CD4-positive, alpha-beta T cell treated with Interleukin-4 for 1 hour (primary cell): ENCODE data around the gene TANC1.
A peak's percentile ranks its signal among the peaks of the same experiment; 100 is the strongest.
"Not testable (repeated sequence)": the region's sequence is repeated elsewhere in the genome, so short reads cannot be mapped to it uniquely, and the experiment has no call there.

Experiments
- DNase-seq, 2 donors: peaks; one replicate each; pipeline ENCODE4 v3.0.0-alpha.2; 2020 to 2022

The TANC1 gene

DNA sequence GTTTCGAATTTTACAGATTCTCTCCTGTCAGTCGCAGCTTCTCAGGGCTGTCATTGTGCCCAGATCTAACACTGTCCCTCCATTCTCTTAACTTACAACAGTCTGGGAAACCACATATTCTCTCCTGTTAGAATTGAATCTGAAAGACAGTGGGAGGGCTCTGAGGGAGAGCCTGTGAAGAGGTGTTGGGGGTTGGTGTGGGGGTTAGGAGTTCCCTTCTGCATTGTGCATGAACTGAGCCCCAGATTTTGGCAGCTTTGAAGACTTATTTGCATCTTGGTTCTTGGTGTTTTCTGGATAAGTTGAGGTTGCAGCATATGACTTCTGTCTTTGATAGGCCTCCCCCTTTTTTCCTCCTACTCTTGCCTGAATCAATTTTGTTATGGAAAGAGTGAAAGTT is 64.1 kb downstream of the TANC1 start:
- DNase-seq, result no peak

DNA sequence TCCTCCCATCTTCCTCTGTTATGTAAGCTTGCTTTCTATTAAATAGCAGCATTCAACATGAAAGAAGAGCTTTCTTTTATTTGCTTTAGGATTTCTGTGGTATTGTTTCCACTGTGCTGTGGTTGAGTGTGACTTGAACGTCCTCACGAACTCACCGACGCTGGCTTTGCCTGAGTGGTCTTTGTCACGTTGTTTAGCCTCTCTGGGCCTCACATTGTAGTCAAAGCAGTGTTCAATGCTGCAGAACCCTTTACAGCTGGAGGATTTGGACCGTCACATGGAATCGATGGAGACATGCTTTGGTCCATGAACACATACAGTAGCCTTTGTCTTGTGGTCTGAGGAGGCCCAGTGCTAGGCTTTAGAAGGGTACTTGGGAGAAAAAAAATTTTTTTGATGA is 66.3 kb downstream of the TANC1 start:
- DNase-seq, result no peak

DNA sequence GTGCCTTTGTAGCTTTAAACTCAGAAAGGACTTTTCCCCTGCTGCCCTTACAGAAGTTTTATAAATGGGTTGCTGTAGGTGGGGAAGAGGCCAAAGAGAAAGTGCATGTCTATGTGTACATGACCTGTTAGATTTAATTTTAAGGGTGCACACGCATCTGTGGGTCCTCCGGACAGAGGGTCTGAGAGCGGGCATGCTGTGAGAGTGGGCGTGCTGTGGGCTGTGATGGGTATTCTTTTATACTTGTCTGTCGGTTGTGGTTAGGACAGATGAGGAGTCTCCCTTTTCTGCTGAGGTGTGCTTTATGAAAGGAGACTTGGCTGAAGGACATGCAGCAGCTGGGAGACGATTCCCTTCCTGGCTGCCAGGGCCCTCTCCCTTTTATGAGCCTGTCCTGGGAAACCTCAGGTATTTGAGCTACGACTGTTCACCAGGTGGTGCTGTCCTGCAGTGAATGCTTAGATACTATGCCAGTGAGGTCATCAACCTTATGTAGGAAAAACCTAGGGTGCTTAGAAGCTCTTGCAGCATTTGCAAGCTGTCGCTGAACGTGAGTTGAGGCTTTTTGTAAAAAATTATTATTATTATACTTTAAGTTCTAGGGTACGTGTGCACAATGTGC is 67.5 kb downstream of the TANC1 start:
- peak; percentile 25 to 34 for DNase-seq

DNA sequence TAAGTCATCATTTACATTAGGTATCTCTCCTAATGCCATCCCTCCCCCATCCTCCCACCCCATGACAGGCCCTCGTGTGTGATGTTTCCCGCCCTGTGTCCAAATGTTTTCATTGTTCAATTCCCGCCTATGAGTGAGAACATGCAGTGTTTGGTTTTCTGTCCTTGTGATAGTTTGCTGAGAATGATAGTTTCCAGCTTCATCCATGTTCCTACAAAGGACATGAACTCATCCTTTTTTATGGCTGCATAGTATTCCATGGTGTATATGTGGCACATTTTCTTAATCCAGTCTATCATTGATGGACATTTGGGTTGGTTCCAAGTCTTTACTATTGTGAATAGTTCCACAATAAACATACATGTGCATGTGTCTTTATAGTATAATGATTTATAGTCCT is 68.0 kb downstream of the TANC1 start:
- DNase-seq, result not testable (repeated sequence)

DNA sequence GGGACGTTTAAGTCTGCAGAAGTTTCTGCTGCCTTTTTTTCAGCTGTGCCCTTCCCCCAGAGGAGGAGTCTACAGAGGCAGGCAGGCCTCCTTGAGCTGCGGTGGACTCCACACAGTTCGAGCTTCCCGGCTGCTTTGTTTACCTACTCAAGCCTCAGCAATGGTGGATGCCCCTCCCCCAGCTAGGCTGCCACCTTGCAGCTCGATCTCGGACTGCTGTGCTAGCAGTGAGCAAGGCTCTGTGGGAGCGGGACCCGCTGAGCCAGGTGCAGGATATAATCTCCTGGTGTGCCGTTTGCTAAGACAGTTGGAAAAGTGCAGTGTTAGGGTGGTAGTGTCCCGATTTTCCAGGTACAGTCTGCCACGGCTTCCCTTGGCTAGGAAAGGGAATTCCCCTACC is 72.9 kb downstream of the TANC1 start:
- DNase-seq, result not testable (repeated sequence)

DNA sequence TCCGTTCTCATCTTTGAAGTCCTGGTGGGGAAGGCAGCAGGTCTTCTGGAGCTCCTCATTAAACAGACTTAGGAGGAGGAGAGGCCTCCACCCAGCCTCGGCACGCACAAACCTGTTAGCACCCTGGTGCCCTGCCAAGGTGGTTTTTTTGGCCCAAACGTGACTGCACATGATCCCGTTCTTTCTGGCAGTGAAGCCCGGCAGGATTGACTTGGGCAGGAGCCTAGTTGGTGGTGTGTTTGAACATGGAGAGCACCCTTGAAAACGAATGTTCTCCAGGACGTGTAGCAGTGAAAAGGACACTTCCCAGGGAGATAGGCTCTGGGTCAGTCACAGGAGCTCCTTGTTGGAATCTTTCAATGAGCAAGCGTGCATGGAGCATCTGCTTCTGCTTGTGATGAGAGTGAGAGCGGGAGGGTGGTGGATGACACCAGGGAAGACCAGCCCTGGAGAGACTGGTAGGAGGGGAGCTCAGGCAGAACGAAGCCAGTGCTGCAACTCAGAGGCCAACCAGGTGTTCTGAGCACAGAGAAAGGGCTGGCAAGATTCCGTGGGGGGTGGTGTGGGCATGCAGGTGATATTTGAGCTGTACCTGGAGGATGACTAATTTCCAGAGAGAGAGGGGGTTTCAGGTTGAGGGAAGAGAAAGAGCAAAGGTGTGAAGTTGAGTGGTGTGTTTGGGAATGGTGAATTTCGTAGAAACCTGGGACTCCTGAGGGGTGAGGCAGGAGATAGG is 73.8 kb downstream of the TANC1 start:
- DNase-seq, result no peak

DNA sequence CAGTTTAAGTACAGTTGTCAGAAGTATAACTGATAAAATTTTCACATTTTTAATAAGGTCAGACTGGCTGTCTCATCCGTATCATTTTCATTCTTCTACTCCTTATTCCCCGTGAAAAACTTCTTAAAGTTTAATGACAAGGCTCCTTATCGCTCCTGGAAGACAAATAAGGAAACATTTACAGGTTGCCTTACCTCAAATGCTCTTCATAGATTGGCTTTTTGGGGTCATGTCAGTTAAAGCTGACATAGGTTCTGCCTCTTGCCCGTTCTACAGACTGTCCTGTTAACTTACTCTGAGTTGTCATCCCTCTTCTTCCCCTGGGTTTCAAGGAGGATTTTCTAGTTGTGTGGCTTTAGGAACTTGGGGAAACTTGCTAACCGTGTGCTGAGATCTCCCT is 75.3 kb downstream of the TANC1 start:
- DNase-seq, result no peak

DNA sequence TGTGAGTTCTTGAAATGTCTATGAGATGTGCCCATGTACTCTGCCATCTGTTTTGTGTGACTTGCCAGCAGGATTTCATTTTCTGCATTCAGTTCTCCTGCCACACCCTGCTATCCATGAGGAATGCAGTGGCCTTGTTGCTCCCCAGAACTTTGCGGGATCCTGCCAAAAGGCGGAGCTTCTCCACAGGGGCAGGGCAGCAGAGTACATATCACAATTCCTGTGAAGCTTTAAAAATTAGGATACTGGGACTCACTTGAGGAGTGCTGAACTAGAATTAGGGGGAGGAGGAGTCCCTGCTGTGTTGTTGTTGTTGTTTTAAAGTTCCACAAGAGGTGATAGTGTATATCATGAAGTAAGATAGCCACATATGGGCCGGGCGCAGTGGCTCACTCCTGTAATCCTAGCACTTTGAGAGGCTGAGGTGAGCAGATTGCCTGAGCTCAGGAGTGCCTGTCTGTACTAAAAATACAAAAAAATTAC is 76.4 kb downstream of the TANC1 start:
- DNase-seq, result no peak

DNA sequence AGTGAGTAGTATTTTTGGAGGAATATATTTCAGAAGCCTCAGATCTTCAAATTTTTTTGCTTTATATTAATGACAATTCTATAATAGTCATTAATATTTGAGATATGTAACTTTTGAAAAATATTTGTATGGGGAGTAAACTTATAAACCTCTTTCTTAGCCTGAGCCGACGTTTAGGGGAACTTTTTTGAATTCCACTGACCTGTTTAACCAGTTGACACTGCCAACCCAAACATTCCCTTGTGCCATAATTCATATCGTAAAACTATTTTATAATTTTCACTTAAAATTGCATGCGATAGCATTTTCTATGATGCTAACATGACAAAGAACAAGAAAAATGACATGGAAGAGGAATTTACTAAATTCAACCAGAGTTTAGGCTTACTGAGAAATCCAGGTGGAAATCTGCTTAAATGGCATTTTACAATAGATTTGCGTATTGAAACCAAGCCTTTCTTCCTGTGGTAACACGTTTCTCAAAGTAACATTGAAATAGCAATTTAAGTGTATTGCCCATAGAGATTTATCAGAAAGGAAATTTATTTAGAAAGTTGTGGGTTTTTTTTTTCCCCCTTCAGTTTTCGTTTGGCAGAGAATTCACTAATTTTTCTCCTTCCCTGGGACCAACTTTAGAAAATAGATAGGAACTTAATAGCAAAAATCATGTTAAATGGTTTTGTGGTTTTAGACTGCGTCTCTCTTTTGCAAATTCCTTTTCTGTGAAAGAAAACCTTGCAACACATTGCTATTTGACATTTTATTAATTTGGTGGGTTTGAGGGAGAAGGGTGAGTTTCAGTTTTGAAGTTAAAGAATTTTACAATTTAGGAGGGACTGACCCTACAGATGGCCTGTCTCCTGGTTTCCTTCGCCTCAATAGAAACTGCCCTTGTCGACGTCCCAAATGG is 77.4 kb downstream of the TANC1 start:
- no peak for DNase-seq

DNA sequence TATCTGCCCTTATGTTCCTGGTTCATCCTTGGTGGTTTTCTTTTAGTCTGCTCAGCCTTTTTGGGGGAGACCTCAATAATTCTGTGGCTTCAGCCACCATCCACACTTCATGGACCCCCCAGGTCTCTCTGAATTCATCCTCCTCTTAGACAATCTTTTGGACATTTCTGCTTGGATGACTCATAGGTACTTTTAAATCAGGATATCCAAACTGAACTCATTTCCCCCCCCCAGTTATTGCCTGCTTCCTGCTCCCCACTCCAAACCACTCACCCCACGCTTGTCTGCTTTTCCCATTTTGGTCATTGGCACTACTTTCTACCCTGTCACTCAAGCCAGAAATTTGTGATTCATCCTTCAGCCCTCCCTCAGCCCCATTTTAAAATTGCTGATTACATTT is 78.5 kb downstream of the TANC1 start:
- DNase-seq, result no peak

DNA sequence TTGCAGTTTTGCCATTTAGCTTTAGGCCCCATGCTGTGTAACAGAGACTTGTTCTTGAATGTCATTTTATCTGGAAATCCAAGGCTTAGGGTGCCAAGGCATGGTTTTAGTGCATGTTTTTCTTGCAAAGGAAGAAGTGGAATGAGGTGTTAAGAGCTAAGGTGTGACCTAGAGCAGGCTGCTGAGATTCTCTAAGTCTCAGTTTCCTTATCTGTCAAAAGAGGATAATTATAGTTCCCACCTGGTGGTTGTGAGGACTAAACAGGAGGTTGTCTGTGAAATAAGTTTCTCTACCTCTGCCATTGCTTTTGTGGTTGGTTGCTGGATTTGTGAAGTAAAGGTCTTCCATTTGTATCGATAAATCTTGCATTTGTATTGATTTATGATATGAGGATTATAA is 82.0 kb downstream of the TANC1 start:
- no peak for DNase-seq

DNA sequence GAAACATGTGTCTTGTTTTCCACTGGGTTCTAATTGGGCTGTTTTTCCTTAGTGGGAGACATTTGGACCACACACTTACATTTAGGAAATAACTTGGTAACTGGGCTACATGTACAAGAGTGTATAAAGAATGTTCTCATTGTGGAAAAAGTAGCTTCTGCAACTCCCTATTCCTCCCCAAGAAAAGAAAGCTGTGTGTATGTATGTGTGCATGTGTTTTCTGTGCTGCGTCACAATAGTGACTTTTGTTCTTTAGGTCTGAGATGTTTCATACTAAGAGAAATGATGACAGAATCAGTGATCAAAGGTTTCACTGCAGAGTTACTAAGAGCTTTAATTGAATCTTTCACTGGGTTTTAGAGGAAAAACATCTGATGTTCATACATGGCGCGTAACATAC is 82.7 kb downstream of the TANC1 start:
- DNase-seq, result no peak

DNA sequence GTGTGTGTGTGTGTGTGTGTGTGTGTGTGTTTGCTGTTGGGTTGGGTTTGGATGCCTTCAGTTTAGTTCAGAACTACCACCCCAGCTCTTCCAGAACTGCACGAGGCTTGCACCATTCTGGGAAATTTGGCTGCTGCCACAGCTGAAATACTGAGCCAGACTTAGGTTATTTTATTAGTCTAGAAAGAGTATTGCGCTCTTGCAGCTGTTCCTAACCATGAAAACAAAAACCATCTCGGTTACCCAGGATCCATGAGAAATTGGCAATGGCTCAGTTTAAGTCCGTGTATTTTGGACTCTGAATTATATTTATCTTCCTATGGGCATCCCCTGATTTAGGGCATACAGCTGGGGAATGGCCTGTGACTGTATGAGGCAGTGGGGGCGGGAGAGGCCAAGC is 83.2 kb downstream of the TANC1 start:
- DNase-seq, result no peak

DNA sequence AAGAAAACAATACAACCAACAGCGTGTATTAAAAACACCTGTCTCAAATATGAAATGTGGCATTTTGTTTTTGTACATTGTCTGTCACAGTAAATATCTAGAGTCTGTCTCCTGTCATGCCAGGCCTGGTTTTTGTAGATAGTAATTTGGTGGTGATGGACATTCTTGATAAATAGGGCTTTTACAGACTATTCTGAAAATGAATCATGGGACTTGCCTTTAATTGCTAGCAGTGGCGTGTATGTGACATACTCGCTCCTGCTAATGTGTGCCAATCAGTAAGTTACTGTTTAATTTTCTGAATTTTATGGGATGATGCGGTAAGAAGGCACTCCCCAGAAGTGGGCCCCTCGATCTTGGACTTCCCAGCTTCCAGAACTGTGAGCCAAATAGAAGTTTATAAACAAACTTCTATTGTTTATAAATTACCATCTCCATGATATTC is 83.7 kb downstream of the TANC1 start:
- DNase-seq, result no peak

DNA sequence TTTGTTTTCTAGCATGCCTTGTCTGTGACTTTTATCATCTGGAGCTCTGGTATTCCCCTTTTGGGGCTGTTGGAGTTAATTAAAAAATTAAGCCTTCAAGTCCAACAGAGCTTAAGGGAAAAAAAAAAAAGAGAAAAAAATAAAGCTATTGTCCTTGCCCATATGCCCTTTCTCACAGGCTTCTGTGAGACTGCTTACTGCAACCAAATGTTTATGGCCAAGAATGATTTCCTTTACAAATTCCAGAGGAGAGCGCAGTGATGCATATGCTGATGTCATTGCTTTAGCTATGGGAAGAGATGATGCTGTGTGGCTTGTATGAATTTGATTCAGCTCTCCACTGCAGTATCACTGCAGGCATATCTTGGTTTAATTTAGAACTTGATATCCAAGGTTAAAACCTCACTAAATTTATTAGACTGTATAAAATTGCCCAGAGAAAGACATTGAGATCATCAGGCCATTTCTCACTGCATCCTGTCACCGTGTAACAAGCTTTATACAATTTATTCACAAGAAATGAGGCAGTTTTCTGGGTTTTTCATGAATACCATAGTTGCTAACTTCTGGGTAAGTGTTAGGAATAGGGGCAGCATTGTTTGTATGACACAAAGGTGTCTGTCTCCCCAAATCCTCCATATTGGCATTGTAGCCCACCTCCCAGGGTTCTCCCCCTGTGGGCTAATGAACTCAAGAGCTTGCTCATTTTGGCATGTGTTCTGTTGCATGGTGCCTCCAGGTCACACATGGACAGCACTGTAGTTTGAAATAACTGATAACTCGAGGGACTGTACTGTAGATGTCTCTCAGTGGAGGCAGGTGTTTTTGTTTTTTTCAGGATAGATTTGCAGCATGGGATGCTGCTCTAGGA is 85.0 kb downstream of the TANC1 start:
- DNase-seq, result no peak

DNA sequence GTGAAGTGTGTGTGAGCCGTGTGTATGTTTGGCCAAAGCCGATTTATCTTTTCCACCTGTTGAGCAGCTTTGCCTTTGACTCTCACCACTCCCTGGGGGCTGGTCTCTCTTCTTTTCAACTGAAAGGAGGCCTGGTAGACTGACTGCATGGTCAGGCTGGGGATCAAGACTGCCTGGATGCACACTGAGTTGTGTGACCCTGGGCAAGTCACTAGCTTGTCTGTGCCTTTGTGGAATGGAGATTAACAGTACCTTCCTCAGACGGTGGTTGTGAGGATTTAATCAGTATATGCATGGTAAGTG is 85.5 kb downstream of the TANC1 start:
- DNase-seq, result no peak

DNA sequence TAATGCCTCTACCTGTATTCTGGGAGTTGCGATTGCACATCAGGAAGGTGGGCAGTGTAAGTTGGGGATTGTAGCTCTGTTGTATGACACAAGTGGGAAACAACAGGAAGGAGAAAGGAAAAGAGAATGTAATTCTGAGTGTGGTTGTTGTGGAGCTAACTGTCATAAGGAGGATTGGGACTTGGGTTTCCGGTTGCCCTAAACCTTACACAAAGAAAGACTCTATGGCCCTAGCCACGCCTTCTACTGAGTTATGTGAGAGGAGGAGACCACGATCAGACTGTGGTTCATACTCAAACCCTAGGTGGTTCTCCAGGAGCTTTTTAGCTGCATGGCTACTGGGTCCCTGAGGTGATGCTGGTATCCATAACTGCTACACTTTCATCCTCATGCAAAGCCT is 86.5 kb downstream of the TANC1 start:
- peak in 1 of 2 donors; percentile 3 for DNase-seq

DNA sequence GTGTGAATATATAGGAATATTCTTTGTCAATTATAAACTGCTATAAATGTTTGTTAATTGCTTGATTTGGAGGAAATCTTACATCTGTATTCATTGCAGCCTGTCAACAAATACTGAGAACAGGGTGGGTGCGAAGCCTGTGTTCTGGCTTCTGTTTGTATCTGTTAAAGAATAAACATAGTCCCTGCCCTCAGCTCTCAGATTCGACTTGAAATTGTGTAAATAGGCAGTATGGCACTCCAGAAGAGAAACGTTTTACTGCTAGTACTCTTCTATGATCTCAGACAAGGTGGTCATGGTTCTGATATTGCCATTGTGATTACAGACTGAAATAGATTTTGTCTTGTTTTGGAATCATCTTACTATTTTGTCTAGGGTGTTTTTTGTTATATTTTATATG is 92.1 kb downstream of the TANC1 start:
- no peak for DNase-seq

DNA sequence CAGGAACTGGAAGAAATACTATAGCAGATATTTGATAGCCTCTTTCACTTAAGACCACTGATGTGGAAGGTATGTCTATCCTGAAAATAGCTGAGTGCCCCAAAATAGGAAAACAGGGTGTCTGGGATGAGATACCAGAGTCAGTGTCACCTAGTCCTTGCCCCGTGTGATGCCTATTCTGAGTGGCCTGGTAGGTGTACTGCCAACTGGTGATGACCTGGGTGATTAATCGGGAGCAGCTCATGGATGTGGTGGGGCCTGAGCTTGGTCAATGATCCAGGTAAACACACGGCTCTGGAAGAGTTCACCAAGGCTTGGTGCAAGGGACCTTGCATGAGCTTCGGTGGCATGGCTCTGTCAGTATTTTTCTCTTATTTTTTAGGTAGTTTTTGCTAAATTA is 95.2 kb downstream of the TANC1 start:
- no peak for DNase-seq

DNA sequence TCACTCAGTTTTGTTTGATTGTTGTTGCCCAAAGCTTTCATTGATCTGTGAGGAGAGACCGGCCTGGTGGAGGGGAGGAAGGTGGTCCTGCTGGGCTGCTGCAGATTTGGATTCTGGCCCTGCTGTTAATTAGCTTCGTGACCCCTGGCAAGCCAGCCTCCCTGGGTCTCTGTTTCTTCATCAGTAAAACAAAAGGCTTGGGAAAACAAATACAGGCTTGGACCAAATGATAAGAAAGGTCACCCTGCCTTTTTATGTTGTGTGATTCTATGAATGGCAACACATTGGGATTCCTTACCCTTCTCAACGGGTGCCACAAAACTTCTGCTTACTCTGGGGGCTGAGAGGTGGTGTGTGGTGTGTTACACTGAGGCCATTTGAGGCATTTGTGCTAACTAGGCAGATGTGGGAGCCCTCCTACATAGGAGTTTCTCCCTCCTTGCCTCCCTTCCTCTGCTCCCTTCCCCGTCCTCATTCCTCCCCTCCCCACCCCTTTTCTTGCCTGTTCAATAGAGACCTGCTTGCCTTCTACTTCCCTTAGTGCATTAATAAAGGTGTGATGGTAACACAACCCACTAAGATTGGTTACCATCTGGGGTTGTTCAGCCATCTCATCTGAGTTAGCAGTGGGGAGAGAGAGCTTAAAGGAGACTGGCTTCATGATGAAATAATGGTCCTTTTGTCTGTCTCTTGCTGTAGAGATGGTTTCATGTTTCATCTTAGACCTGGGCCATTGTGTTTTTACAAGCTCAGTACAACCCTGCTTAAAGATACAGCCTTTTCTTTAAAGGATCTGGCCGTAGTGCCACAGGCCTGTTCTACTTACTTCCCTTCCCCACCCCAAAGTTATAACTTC is 96.2 kb downstream of the TANC1 start:
- DNase-seq, result no peak

DNA sequence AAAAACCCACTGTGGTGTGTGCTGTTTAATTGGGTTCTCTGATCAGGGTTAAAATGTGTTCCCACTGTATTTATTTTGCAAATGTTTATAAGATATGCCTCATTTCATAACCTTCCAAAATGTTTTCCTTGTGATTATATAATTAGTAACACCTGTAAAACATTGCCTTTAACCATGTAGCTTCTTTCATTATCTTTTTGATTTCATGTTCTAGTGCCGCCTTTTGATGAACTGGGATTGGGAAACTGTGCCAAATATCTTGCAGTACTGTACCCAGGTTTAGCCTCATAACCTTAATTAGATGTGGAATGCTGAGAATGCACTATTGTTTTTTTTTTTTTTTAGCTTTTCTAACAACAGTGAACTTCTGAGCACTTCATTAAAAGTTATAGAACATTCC is 96.9 kb downstream of the TANC1 start:
- no peak for DNase-seq

DNA sequence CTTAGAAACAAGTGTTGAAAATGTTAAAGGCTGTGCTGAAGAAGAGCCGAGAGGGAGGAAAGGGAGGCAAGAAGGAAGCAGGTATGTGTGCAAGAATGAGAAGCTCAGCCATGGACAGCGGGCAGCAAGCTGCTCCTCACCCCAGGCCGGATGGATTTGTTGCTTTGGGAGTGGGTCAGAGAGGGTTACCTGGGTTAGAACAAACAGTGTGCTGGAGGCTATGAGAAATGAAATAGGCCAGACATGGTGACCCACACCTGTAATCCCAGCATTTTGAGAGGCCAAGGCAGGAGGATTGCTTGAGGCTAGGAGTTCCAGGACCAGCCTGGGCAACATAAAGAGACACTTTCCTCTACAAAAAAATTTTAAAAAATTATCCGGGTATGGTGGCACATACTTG is 97.5 kb downstream of the TANC1 start:
- no peak for DNase-seq
